Fibroblast of lung (primary cell): ENCODE measurements around the gene RABGAP1. TPM values are rescaled to one million over a fixed set of nuclear protein-coding genes. Genes with fewer than 3 reads are reported as not detected.

ENCODE experiments used
- DNase-seq, 2 donors: peaks; one replicate each; pipeline versions ENCODE4 v3.0.0 to v3.0.0-alpha.2; 2010; ENCODE audit warnings: low read depth in 2 of 2
- H2AFZ ChIP-seq: 2 replicates; pipeline ENCODE4 v1.5.1; 2012; ENCODE audit warnings: low read length, control low read depth, inconsistent platforms
- H3K27ac ChIP-seq: 2 replicates; pipeline ENCODE4 v1.5.1; 2011; ENCODE audit warnings: low read length, control low read depth; ENCODE audit not compliant: insufficient read depth
- H3K27me3 ChIP-seq: 2 replicates; pipeline ENCODE4 v1.5.1; 2011; ENCODE audit warnings: mild to moderate bottlenecking, low read length; ENCODE audit not compliant: control insufficient read depth, insufficient read depth
- H3K36me3 ChIP-seq: 2 replicates; pipeline ENCODE4 v1.5.1; 2011; ENCODE audit warnings: low read length; ENCODE audit not compliant: control insufficient read depth, insufficient read depth
- H3K4me1 ChIP-seq: 2 replicates; pipeline ENCODE4 v1.5.1; 2011; ENCODE audit warnings: low read length; ENCODE audit not compliant: control insufficient read depth, insufficient read depth; ENCODE audit errors: extremely low read depth
- H3K4me2 ChIP-seq: 2 replicates; pipeline ENCODE4 v1.5.1; 2011; ENCODE audit warnings: low read length, control low read depth; ENCODE audit not compliant: insufficient read depth; ENCODE audit errors: extremely low read depth
- H3K4me3 ChIP-seq, 4 experiments: fragments of 200-600 bp in 1 of 4; sonication (generic) in 1 of 4; replicated peaks in 1 of 4; 2 replicates each; pipeline ENCODE4 v1.5.1; 2011 to 2016; ENCODE audit warnings: low read length in 4 of 4, low read depth in 3 of 4, mild to moderate bottlenecking in 3 of 4, control low read depth in 2 of 4, inconsistent platforms in 1 of 4, mixed read lengths in 1 of 4; ENCODE audit not compliant: insufficient read depth in 1 of 4; ENCODE audit errors: control extremely low read depth in 1 of 4
- H3K79me2 ChIP-seq: 2 replicates; pipeline ENCODE4 v1.5.1; 2012; ENCODE audit warnings: mild to moderate bottlenecking, low read length, inconsistent platforms; ENCODE audit not compliant: control insufficient read depth, insufficient read depth
- H3K9ac ChIP-seq: 2 replicates; pipeline ENCODE4 v1.5.1; 2011; ENCODE audit warnings: mild to moderate bottlenecking, low read length, control low read depth; ENCODE audit not compliant: insufficient read depth
- H3K9me3 ChIP-seq: 2 replicates; pipeline ENCODE4 v1.5.1; 2012; ENCODE audit warnings: low read depth, low read length; ENCODE audit not compliant: control insufficient read depth, insufficient read depth
- H4K20me1 ChIP-seq: 2 replicates; pipeline ENCODE4 v1.5.1; 2011; ENCODE audit warnings: low read length; ENCODE audit not compliant: control insufficient read depth, insufficient read depth; ENCODE audit errors: extremely low read depth
- EZH2 ChIP-seq: IDR thresholded peaks from 2 replicates; pipeline ENCODE4 v1.5.1; 2012; ENCODE audit warnings: low read length, control low read depth, mild to moderate bottlenecking; ENCODE audit errors: missing control alignments
- polyA plus RNA-seq, 2 donors: library from polyadenylated mRNA; depleted of rRNA in 1 of 2; stranded (reverse) in 1 of 2; unstranded in 1 of 2; fragments of >200 nt; gene quantifications; 2 replicates each; pipeline ENCODE4 v1.2.1, GENCODE V29; 2011 to 2012; ENCODE audit warnings: missing spikeins in 1 of 2
- total RNA-seq: library from RNA; depleted of rRNA; stranded (reverse); fragments of >200 nt; gene quantifications from 2 replicates; pipeline ENCODE4 v1.2.1, GENCODE V29; 2014
- TF ChIP-seq, protein P1 (sequence below), 2 donors: IDR thresholded peaks in 1 of 2; conservative IDR thresholded peaks in 1 of 2; 1 replicate in 1 of 2; 2 replicates in 1 of 2; pipeline ENCODE4 v1.5.1; 2011 to 2012; ENCODE audit warnings: low read length in 2 of 2, control low read depth in 1 of 2, inconsistent platforms in 1 of 2, low read depth in 1 of 2, mild to moderate bottlenecking in 1 of 2

Gene RABGAP1
- total and polyA plus RNA-seq, 2 donors (not counting 1 experiment from before 2014, with no cell fraction given), result 47.6 to 58.6 TPM

DNA sequence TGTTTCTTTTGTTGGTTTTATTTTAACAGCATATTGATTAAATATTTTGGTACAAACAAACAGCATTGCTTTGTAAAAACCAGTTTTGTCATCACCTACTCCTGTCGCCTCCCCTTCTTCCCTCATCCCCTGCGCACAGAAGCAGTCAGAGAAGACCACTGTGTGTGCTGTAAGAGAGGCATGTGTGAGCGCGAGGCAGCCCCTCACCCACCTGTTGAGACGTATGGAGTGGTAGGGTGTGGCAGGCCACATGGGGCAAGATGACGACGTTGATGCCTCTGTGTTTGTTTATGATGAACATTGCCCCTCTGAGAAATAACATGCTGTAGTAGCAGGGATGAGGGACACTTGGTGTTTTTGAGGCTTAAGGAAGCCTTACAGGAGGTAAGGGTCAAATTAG is 164.0 kb downstream of the RABGAP1 start:
- Histone ChIP-seq H3K4me1 (no peaks in the 10 kb centered on the region), H3K4me2 (no peak overlapping the region), H2AFZ (no peak overlapping the region), H3K79me2 (no peaks in the 10 kb centered on the region), H3K9me3 (no peaks in the 10 kb centered on the region), H3K9ac (no peak overlapping the region), H3K27ac (no peak overlapping the region), H3K36me3 (peaks cover 15% of the 10 kb centered on the region), H3K4me3 (no peak overlapping the region), H3K27me3 (no peaks in the 10 kb centered on the region), H4K20me1 (no peaks in the 10 kb centered on the region)
- no peak for DNase-seq
- TF ChIP-seq EZH2, result no peak
- TF ChIP-seq, protein P1, sequence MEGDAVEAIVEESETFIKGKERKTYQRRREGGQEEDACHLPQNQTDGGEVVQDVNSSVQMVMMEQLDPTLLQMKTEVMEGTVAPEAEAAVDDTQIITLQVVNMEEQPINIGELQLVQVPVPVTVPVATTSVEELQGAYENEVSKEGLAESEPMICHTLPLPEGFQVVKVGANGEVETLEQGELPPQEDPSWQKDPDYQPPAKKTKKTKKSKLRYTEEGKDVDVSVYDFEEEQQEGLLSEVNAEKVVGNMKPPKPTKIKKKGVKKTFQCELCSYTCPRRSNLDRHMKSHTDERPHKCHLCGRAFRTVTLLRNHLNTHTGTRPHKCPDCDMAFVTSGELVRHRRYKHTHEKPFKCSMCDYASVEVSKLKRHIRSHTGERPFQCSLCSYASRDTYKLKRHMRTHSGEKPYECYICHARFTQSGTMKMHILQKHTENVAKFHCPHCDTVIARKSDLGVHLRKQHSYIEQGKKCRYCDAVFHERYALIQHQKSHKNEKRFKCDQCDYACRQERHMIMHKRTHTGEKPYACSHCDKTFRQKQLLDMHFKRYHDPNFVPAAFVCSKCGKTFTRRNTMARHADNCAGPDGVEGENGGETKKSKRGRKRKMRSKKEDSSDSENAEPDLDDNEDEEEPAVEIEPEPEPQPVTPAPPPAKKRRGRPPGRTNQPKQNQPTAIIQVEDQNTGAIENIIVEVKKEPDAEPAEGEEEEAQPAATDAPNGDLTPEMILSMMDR (conservative IDR thresholded peaks at IDR 0.05 in 1 of 2, IDR thresholded peaks at IDR 0.05 in 1 of 2; ENCODE audit: low read depth in 1 of 2, low read length in 2 of 2), result no peak

DNA sequence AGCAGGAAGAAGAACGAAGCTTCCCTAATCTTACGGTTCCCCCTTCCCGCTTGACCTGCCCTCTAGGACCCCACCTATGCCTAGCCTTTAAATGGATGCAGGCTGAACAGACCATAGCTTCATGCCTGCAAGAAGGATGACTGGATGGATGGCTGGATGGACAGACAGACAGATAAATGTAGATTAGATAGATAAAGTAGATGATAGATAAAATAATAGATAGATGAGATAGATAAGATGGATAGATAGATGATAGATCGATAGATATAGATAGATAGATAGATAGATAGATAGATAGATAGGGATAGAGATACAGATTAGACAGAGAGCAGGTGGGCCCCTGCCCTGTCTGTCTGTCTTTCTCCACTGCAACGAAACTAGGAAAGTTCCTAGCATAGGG is 164.7 kb downstream of the RABGAP1 start:
- Histone ChIP-seq H3K27me3 (no peaks in the 10 kb centered on the region), H3K36me3 (peaks cover 15% of the 10 kb centered on the region), H3K4me3 (no peak overlapping the region), H3K9me3 (no peaks in the 10 kb centered on the region), H3K4me1 (no peaks in the 10 kb centered on the region), H3K9ac (no peak overlapping the region), H4K20me1 (no peaks in the 10 kb centered on the region), H3K79me2 (no peaks in the 10 kb centered on the region), H3K27ac (no peak overlapping the region), H2AFZ (no peak overlapping the region), H3K4me2 (no peak overlapping the region)
- TF ChIP-seq, protein P1 (conservative IDR thresholded peaks at IDR 0.05 in 1 of 2, IDR thresholded peaks at IDR 0.05 in 1 of 2; ENCODE audit: low read depth in 1 of 2, low read length in 2 of 2), result no peak
- no peak for TF ChIP-seq EZH2
- DNase-seq, result no peak

DNA sequence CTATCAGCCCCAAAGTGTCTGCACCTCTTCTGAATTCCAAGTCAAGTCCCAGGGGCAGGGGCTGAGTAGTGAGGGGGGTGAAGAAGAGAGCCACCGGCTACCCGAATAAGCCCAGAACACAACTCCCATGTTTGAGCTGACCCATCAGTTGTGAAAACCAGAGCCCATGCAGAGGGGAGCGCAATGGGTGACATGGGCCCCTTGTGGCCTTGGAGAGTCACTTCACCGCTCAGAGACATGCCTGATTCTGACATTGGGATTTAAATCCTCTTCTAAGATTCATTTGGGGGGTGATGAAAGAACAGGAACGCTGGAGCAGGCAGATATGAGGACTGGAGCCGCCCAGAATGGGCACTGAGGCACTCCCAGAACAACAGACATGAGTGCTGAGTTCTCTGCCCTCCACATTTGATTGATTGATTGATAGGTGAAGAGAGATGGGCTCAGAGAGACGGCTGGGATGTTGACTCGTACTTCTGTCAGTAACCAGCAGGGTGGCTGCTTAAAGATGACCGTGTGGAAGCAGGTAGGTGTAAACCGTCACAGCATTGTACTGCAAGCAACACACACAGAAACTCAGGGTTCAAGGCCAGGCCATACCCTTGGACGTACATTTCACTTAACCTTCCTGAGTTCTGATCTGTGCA is 166.9 kb downstream of the RABGAP1 start:
- Histone ChIP-seq H3K79me2 (no peaks in the 10 kb centered on the region), H3K4me2 (no peak overlapping the region), H3K9me3 (no peaks in the 10 kb centered on the region), H2AFZ (no peak overlapping the region), H3K4me3 (no peak overlapping the region), H3K9ac (no peak overlapping the region), H3K27me3 (no peaks in the 10 kb centered on the region), H3K36me3 (peaks cover 9% of the 10 kb centered on the region), H3K27ac (no peak overlapping the region), H3K4me1 (no peaks in the 10 kb centered on the region), H4K20me1 (no peaks in the 10 kb centered on the region)
- TF ChIP-seq EZH2, result no peak
- TF ChIP-seq, protein P1 (conservative IDR thresholded peaks at IDR 0.05 in 1 of 2, IDR thresholded peaks at IDR 0.05 in 1 of 2; ENCODE audit: low read depth in 1 of 2, low read length in 2 of 2), result no peak
- DNase-seq, result no peak
